Heart left ventricle (tissue), 13 donors: ENCODE measurements around the gene RAX2.

Experiments
- POLR2A ChIP-seq, 2 donors: fragments of 450-650 bp; IDR thresholded peaks; one replicate each; pipeline ENCODE4 v1.6.1; 2017; ENCODE audit warnings: antibody characterized with exemption in 2 of 2, mild to moderate bottlenecking in 2 of 2, moderate library complexity in 2 of 2
- TF ChIP-seq, protein P1 (sequence below), 12 donors: fragments of 200-600 bp; sonication (generic) in 4 of 12; IDR thresholded peaks; one replicate each; pipeline versions ENCODE4 v1.5.0 to v1.8.0; 2018 to 2022; ENCODE audit warnings: antibody characterized with exemption in 12 of 12, mild to moderate bottlenecking in 5 of 12
- donor health status: ischemic (EF 13 %, LVEDD 7.1; RV severe dilation, severe dysfunction).
- donor health status: DM: no; HTN: yes; CAD: no.
- donor health status: DM: no; HTN: no; CAD: no.
- donor health status: ischemic (EF 25% LVEDD 6.9; RV normal size, moderate dysfunction).
- donor health status: ischemic (EF 25% LVEDD 5.7; RV mildly dilated, moderate dysfunction).
- donor health status: ischemic (EF 35%, LVEDD 5.7; RV mildly dilated, moderate dysfunction).
- donor health status: nonischemic (EF 11% LVEDD 7.7; RV severe dilation, severe dysfunction).
- donor health status: DM: yes; HTN: yes; CAD: no.
- donor health status: PGD.
- donor health status: ischemic (EF 29% LVEDD 5.4; RV normal size, mild dysfunction).
- donor health status: nonischemic (EF 23%, LVEDD 6.1; RV moderate dilation, normal function).

GRCh38 chr19:3782330-3782729, 10.3 kb upstream of the RAX2 start:
- TF ChIP-seq, protein P1, sequence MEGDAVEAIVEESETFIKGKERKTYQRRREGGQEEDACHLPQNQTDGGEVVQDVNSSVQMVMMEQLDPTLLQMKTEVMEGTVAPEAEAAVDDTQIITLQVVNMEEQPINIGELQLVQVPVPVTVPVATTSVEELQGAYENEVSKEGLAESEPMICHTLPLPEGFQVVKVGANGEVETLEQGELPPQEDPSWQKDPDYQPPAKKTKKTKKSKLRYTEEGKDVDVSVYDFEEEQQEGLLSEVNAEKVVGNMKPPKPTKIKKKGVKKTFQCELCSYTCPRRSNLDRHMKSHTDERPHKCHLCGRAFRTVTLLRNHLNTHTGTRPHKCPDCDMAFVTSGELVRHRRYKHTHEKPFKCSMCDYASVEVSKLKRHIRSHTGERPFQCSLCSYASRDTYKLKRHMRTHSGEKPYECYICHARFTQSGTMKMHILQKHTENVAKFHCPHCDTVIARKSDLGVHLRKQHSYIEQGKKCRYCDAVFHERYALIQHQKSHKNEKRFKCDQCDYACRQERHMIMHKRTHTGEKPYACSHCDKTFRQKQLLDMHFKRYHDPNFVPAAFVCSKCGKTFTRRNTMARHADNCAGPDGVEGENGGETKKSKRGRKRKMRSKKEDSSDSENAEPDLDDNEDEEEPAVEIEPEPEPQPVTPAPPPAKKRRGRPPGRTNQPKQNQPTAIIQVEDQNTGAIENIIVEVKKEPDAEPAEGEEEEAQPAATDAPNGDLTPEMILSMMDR (IDR thresholded peaks at IDR 0.05) = no peak
- TF ChIP-seq POLR2A (IDR thresholded peaks at IDR 0.05) = no peak
